ENCODE measurements around the gene KCNJ15. TPM values are rescaled to one million over a fixed set of nuclear protein-coding genes. Genes with fewer than 3 reads are reported as not detected.

The KCNJ15 gene
- total and polyA plus RNA-seq, 2 experiments from 2014 or later: not detected

DNA sequence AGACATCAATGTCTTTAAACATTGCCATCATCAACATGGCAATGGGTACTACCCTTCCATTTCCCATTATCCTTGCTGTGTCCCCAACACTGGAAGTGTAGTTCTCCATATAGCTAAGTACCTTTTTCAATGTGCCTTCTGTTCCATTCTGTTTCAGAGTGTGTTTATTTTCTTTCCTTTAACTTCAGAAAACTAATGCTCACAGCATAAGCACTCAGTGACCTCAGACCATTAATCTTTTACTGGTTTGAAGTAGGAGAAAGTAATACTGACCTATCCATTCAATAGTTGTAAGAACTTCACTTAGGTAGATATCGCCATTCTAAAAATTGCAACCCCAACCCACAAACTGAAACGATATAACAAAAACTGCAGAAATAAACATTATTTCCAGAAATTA lies 37.8 kb downstream of the KCNJ15 start:
- Histone ChIP-seq H3K4me3 (no peak overlapping the region), H4K20me1 (replicated peaks; ENCODE audit: insufficient read depth) (no peaks in the 10 kb centered on the region), H3K79me2 (replicated peaks; ENCODE audit: insufficient read depth) (no peaks in the 10 kb centered on the region), H3K4me1 (ENCODE audit: insufficient read depth) (peaks cover 23% of the 10 kb centered on the region), H3K27me3 (ENCODE audit: insufficient read depth) (no peaks in the 10 kb centered on the region), H2AFZ (no peak overlapping the region), H3K36me3 (ENCODE audit: insufficient read depth) (no peaks in the 10 kb centered on the region), H3K9me2 (ENCODE audit: insufficient read depth) (0 out of 2 replicates have a peak, but pooled peaks cover 3% of the 10 kb centered on the region), H3F3A (replicated peaks; ENCODE audit: low read depth) (no peaks in the 10 kb centered on the region), H3K4me2 (no peak overlapping the region), H3K27ac (ENCODE audit: low read depth) (no peak overlapping the region)
- ATAC-seq: no peak
- peaks cover 28% of the 10 kb centered on the region; the same call in 2 of the 3 replicates for H3K4me1 Mint-ChIP-seq
- H3K9me3 Mint-ChIP-seq: no peaks in the 10 kb centered on the region
- no peaks in the 10 kb centered on the region for H3K27me3 Mint-ChIP-seq (ENCODE audit: insufficient read depth, low read depth, poor library complexity)
- TF ChIP-seq POLR2AphosphoS5 (IDR thresholded peaks at IDR 0.05; ENCODE audit: low read depth) (no peak), CREB1 (CRISPR knock-in tag; IDR thresholded peaks at IDR 0.05; ENCODE audit: low read depth) (no peak), STAT1 (IDR thresholded peaks at IDR 0.05; ENCODE audit: unreplicated experiment) (no peak), NANOG (IDR thresholded peaks at IDR 0.05; ENCODE audit: borderline replicate concordance) (no peak), ZNF114 (CRISPR knock-in tag; IDR thresholded peaks at IDR 0.05) (no peak), EZH2 (IDR thresholded peaks at IDR 0.05; ENCODE audit: low read depth, unreplicated experiment) (no peak), ZNF331 (CRISPR knock-in tag; IDR thresholded peaks at IDR 0.05; ENCODE audit: low read depth) (no peak), EZH2phosphoT487 (IDR thresholded peaks at IDR 0.05; ENCODE audit: unreplicated experiment) (no peak), JUNB (IDR thresholded peaks at IDR 0.05; ENCODE audit: unreplicated experiment) (no peak)
- TF ChIP-seq, protein P1, sequence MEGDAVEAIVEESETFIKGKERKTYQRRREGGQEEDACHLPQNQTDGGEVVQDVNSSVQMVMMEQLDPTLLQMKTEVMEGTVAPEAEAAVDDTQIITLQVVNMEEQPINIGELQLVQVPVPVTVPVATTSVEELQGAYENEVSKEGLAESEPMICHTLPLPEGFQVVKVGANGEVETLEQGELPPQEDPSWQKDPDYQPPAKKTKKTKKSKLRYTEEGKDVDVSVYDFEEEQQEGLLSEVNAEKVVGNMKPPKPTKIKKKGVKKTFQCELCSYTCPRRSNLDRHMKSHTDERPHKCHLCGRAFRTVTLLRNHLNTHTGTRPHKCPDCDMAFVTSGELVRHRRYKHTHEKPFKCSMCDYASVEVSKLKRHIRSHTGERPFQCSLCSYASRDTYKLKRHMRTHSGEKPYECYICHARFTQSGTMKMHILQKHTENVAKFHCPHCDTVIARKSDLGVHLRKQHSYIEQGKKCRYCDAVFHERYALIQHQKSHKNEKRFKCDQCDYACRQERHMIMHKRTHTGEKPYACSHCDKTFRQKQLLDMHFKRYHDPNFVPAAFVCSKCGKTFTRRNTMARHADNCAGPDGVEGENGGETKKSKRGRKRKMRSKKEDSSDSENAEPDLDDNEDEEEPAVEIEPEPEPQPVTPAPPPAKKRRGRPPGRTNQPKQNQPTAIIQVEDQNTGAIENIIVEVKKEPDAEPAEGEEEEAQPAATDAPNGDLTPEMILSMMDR (conservative IDR thresholded peaks at IDR 0.05; ENCODE audit: low read depth in 2 of 2): no peak
- TF ChIP-seq, protein P2, sequence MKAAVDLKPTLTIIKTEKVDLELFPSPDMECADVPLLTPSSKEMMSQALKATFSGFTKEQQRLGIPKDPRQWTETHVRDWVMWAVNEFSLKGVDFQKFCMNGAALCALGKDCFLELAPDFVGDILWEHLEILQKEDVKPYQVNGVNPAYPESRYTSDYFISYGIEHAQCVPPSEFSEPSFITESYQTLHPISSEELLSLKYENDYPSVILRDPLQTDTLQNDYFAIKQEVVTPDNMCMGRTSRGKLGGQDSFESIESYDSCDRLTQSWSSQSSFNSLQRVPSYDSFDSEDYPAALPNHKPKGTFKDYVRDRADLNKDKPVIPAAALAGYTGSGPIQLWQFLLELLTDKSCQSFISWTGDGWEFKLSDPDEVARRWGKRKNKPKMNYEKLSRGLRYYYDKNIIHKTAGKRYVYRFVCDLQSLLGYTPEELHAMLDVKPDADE (IDR thresholded peaks at IDR 0.05): no peak
- TF ChIP-seq, protein P3, sequence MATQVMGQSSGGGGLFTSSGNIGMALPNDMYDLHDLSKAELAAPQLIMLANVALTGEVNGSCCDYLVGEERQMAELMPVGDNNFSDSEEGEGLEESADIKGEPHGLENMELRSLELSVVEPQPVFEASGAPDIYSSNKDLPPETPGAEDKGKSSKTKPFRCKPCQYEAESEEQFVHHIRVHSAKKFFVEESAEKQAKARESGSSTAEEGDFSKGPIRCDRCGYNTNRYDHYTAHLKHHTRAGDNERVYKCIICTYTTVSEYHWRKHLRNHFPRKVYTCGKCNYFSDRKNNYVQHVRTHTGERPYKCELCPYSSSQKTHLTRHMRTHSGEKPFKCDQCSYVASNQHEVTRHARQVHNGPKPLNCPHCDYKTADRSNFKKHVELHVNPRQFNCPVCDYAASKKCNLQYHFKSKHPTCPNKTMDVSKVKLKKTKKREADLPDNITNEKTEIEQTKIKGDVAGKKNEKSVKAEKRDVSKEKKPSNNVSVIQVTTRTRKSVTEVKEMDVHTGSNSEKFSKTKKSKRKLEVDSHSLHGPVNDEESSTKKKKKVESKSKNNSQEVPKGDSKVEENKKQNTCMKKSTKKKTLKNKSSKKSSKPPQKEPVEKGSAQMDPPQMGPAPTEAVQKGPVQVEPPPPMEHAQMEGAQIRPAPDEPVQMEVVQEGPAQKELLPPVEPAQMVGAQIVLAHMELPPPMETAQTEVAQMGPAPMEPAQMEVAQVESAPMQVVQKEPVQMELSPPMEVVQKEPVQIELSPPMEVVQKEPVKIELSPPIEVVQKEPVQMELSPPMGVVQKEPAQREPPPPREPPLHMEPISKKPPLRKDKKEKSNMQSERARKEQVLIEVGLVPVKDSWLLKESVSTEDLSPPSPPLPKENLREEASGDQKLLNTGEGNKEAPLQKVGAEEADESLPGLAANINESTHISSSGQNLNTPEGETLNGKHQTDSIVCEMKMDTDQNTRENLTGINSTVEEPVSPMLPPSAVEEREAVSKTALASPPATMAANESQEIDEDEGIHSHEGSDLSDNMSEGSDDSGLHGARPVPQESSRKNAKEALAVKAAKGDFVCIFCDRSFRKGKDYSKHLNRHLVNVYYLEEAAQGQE (IDR thresholded peaks at IDR 0.05; ENCODE audit: unreplicated experiment): no peak
- TF ChIP-seq, protein P4, sequence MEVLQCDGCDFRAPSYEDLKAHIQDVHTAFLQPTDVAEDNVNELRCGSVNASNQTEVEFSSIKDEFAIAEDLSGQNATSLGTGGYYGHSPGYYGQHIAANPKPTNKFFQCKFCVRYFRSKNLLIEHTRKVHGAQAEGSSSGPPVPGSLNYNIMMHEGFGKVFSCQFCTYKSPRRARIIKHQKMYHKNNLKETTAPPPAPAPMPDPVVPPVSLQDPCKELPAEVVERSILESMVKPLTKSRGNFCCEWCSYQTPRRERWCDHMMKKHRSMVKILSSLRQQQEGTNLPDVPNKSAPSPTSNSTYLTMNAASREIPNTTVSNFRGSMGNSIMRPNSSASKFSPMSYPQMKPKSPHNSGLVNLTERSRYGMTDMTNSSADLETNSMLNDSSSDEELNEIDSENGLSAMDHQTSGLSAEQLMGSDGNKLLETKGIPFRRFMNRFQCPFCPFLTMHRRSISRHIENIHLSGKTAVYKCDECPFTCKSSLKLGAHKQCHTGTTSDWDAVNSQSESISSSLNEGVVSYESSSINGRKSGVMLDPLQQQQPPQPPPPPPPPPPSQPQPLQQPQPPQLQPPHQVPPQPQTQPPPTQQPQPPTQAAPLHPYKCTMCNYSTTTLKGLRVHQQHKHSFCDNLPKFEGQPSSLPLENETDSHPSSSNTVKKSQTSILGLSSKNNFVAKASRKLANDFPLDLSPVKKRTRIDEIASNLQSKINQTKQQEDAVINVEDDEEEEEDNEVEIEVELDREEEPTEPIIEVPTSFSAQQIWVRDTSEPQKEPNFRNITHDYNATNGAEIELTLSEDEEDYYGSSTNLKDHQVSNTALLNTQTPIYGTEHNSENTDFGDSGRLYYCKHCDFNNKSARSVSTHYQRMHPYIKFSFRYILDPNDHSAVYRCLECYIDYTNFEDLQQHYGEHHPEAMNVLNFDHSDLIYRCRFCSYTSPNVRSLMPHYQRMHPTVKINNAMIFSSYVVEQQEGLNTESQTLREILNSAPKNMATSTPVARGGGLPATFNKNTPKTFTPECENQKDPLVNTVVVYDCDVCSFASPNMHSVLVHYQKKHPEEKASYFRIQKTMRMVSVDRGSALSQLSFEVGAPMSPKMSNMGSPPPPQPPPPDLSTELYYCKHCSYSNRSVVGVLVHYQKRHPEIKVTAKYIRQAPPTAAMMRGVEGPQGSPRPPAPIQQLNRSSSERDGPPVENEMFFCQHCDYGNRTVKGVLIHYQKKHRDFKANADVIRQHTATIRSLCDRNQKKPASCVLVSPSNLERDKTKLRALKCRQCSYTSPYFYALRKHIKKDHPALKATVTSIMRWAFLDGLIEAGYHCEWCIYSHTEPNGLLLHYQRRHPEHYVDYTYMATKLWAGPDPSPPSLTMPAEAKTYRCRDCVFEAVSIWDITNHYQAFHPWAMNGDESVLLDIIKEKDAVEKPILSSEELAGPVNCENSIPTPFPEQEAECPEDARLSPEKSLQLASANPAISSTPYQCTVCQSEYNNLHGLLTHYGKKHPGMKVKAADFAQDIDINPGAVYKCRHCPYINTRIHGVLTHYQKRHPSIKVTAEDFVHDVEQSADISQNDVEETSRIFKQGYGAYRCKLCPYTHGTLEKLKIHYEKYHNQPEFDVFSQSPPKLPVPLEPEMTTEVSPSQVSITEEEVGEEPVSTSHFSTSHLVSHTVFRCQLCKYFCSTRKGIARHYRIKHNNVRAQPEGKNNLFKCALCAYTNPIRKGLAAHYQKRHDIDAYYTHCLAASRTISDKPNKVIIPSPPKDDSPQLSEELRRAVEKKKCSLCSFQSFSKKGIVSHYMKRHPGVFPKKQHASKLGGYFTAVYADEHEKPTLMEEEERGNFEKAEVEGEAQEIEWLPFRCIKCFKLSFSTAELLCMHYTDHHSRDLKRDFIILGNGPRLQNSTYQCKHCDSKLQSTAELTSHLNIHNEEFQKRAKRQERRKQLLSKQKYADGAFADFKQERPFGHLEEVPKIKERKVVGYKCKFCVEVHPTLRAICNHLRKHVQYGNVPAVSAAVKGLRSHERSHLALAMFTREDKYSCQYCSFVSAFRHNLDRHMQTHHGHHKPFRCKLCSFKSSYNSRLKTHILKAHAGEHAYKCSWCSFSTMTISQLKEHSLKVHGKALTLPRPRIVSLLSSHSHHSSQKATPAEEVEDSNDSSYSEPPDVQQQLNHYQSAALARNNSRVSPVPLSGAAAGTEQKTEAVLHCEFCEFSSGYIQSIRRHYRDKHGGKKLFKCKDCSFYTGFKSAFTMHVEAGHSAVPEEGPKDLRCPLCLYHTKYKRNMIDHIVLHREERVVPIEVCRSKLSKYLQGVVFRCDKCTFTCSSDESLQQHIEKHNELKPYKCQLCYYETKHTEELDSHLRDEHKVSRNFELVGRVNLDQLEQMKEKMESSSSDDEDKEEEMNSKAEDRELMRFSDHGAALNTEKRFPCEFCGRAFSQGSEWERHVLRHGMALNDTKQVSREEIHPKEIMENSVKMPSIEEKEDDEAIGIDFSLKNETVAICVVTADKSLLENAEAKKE (CRISPR knock-in tag; IDR thresholded peaks at IDR 0.05): no peak
- no peaks in the 10 kb centered on the region for H3K36me3 Mint-ChIP-seq (ENCODE audit: low read depth)
- no peak overlapping the region for H3K27ac Mint-ChIP-seq
- no peak overlapping the region for H3K4me3 Mint-ChIP-seq
- no peak for DNase-seq (ENCODE audit: low spot score)

Data from GM23338 (cell line).